Uterus (tissue), 2 donors: ENCODE data around the gene HOXD8.

ENCODE experiments used
- POLR2A ChIP-seq, 2 donors: fragments of 450-650 bp; IDR thresholded peaks; one replicate each; pipeline ENCODE4 v1.6.1; 2016; ENCODE audit warnings: antibody characterized with exemption in 2 of 2, mild to moderate bottlenecking in 1 of 2, moderate library complexity in 1 of 2
- TF ChIP-seq, protein P1 (sequence below), 4 experiments: fragments of 200-600 bp in 2 of 4; fragments of 450-650 bp in 2 of 4; sonication (generic) in 2 of 4; IDR thresholded peaks; one replicate each; pipeline ENCODE4 v1.5.1; 2016 to 2019; ENCODE audit warnings: antibody characterized with exemption in 4 of 4, mild to moderate bottlenecking in 2 of 4, moderate library complexity in 1 of 4

DNA sequence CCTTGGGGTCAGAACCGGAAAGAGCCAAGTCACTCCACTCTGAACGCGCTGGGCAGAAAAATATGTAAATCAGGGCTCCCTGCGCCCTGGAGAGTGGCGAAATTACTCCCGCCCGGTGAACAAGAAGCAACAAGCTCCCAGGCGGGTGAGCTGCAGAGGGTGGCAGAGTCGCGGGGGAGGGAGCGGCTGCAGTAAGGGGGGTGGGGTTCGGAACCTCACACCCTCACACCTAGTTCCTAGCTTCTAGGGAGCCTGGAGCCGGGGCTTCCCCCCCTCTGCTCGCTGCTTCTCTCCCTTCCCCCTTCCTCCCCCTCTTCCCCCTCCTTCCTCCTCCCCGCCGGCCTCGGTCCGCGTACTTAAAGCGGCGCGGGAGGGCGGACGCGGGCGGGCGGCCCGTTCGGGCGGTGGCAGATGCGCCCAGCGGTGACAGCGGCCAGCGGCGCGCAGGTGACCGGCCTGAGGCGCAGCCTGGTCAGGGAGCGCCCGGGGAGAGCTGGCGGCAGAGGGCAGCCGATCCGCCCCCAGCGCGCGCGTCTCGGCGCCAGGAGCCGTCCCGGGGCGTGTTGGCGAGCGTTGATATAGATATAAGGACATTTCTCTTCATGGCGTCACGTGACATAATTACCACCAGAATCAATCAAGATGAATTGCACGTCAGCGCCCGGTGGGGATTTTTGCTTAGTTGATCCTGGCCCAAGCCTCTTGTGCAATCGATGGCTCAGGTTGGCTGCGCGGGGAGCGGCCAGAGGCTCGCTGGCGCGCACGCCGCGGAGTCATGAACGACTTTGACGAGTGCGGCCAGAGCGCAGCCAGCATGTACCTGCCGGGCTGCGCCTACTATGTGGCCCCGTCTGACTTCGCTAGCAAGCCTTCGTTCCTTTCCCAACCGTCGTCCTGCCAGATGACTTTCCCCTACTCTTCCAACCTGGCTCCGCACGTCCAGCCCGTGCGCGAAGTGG lies 22.6 kb upstream of the HOXD8 start, which contains the start of gene HOXD11:
- TF ChIP-seq, protein P1, sequence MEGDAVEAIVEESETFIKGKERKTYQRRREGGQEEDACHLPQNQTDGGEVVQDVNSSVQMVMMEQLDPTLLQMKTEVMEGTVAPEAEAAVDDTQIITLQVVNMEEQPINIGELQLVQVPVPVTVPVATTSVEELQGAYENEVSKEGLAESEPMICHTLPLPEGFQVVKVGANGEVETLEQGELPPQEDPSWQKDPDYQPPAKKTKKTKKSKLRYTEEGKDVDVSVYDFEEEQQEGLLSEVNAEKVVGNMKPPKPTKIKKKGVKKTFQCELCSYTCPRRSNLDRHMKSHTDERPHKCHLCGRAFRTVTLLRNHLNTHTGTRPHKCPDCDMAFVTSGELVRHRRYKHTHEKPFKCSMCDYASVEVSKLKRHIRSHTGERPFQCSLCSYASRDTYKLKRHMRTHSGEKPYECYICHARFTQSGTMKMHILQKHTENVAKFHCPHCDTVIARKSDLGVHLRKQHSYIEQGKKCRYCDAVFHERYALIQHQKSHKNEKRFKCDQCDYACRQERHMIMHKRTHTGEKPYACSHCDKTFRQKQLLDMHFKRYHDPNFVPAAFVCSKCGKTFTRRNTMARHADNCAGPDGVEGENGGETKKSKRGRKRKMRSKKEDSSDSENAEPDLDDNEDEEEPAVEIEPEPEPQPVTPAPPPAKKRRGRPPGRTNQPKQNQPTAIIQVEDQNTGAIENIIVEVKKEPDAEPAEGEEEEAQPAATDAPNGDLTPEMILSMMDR (IDR thresholded peaks at IDR 0.05), result no peak
- TF ChIP-seq POLR2A (IDR thresholded peaks at IDR 0.05), result peak in 1 of 2 donors; percentile 56
